HepG2 (cell line): ENCODE data around the gene MPP3. TPM values are rescaled to one million over a fixed set of nuclear protein-coding genes. Genes with fewer than 3 reads are reported as not detected.
"Not testable (repeated sequence)": the region's sequence is repeated elsewhere in the genome, so short reads cannot be mapped to it uniquely, and the experiment has no call there.

ENCODE experiments used
- ATAC-seq: fragments of 200-7000 bp; cut with Tn5 transposase; 3 replicates; pipeline ENCODE4 v1.9.1; 2020; ENCODE audit warnings: mild to moderate bottlenecking, moderate library complexity
- BruUV-seq: library from RNA; stranded (reverse); fragments of 400-500 nt; replicated peaks from 2 replicates; lab custom pipeline; 2021; lab: Mats Ljungman, UMichigan
- CTCF ChIA-PET: fragments of 300-600 bp; formaldehyde crosslinking; extraction: SDS; loops from one replicate; lab custom pipeline; 2021; ENCODE audit warnings: low total read pairs, inconsistent platforms, low intra/inter-chr PET ratio; lab: Yijun Ruan, JAX
- POLR2A ChIA-PET: fragments of 350-600 bp; sonication (Branson Sonifier 250); formaldehyde crosslinking; loops from one replicate; lab custom pipeline; 2020; ENCODE audit warnings: antibody characterized with exemption, inconsistent platforms; lab: Yijun Ruan, JAX
- DNase-seq: peaks from one replicate; pipeline ENCODE4 v3.0.0-alpha.2; 2015; ENCODE audit warnings: low spot score
- FAIRE-seq: peaks from 3 replicates; lab custom pipeline; 2011; peaks lifted over from hg19 to GRCh38; lab: Jason Lieb, UNC
- H2AFZ ChIP-seq: one replicate; pipeline ENCODE4 v1.6.1; 2011; ENCODE audit warnings: low read length, inconsistent platforms
- H3K27ac ChIP-seq: fragments of 300-600 bp; 3 replicates; pipeline ENCODE4 v1.8.0; 2011; ENCODE audit warnings: mixed run types, mild to moderate bottlenecking, mixed read lengths, low read length, inconsistent platforms; ENCODE audit not compliant: insufficient read depth; ENCODE audit errors: extremely low read length
- H3K27me3 ChIP-seq, 2 experiments: fragments of 200-600 bp in 1 of 2; 2 replicates in 1 of 2; 3 replicates in 1 of 2; pipeline versions ENCODE4 v1.6.0 to v1.8.0; 2011; ENCODE audit warnings: low read length in 2 of 2, mild to moderate bottlenecking in 2 of 2, moderate library complexity in 2 of 2, inconsistent platforms in 1 of 2; ENCODE audit not compliant: insufficient read depth in 2 of 2, control insufficient read depth in 1 of 2
- H3K36me3 ChIP-seq, 2 experiments: fragments of 200-600 bp in 1 of 2; replicated peaks in 1 of 2; 2 replicates in 1 of 2; 3 replicates in 1 of 2; pipeline versions ENCODE4 v1.5.1 to v1.8.0; 2011; ENCODE audit warnings: low read length in 2 of 2, inconsistent platforms in 1 of 2; ENCODE audit not compliant: insufficient read depth in 2 of 2, control insufficient read depth in 1 of 2
- H3K4me1 ChIP-seq: 2 replicates; pipeline ENCODE4 v1.5.1; 2012; ENCODE audit warnings: low read length, inconsistent platforms; ENCODE audit not compliant: insufficient read depth
- H3K4me2 ChIP-seq: 2 replicates; pipeline ENCODE4 v1.6.0; 2011; ENCODE audit warnings: low read depth, low read length, inconsistent platforms
- H3K4me3 ChIP-seq, 3 experiments: fragments of 200-600 bp in 1 of 3; sonication (generic), shearing (Covaris generic) in 1 of 3; replicated peaks in 1 of 3; 2 replicates each; pipeline ENCODE4 v1.5.1; 2011 to 2016; ENCODE audit warnings: low read length in 3 of 3, inconsistent platforms in 2 of 3, low read depth in 2 of 3, mild to moderate bottlenecking in 2 of 3, control low read depth in 1 of 3, mixed read lengths in 1 of 3; ENCODE audit not compliant: insufficient read depth in 1 of 3
- H3K79me2 ChIP-seq: one replicate; pipeline ENCODE4 v1.6.1; 2011; ENCODE audit warnings: low read length, inconsistent platforms; ENCODE audit not compliant: insufficient read depth
- H3K9ac ChIP-seq: 2 replicates; pipeline ENCODE4 v1.6.0; 2011; ENCODE audit warnings: mild to moderate bottlenecking, low read depth, low read length, inconsistent platforms; ENCODE audit not compliant: insufficient read depth
- H3K9me3 ChIP-seq: 2 replicates; pipeline ENCODE4 v1.5.1; 2012; ENCODE audit warnings: mild to moderate bottlenecking, low read length
- H4K20me1 ChIP-seq: 2 replicates; pipeline ENCODE4 v1.6.0; 2011; ENCODE audit warnings: inconsistent platforms, mild to moderate bottlenecking, low read length, moderate library complexity; ENCODE audit not compliant: insufficient read depth
- FOXA1 ChIP-seq, 2 experiments: fragments of 450-650 bp in 1 of 2; sonication (generic) in 1 of 2; formaldehyde crosslinking in 1 of 2; IDR thresholded peaks; 2 replicates each; pipeline versions ENCODE4 v1.4.0 to v1.6.1; 2016 to 2020; ENCODE audit warnings: missing genetic modification reagents in 1 of 2
- FOXA3 ChIP-seq: IDR thresholded peaks from 2 replicates; pipeline ENCODE4 v1.6.1; 2016; ENCODE audit warnings: missing genetic modification reagents, missing compliant biosample characterization
- FOXK1 ChIP-seq: sonication (generic); formaldehyde crosslinking; IDR thresholded peaks from 2 replicates; pipeline ENCODE4 v1.4.0; 2020; ENCODE audit warnings: low read depth, missing genetic modification reagents, borderline replicate concordance
- FOXO1 ChIP-seq: sonication (generic); formaldehyde crosslinking; IDR thresholded peaks from 2 replicates; pipeline ENCODE4 v1.4.0; 2020; ENCODE audit warnings: missing genetic modification reagents
- FOXP1 ChIP-seq, 2 experiments: fragments of 450-650 bp in 1 of 2; IDR thresholded peaks; 2 replicates each; pipeline ENCODE4 v1.6.1; 2017 to 2018; ENCODE audit warnings: antibody characterized with exemption in 1 of 2
- ZNF281 ChIP-seq: sonication (generic); formaldehyde crosslinking; IDR thresholded peaks from 2 replicates; pipeline ENCODE4 v1.4.0; 2020; ENCODE audit warnings: missing genetic modification reagents, borderline replicate concordance
- ZNF556 ChIP-seq: sonication (generic); formaldehyde crosslinking; IDR thresholded peaks from 2 replicates; pipeline ENCODE4 v1.4.0; 2020; ENCODE audit warnings: mild to moderate bottlenecking, missing genetic modification reagents, borderline replicate concordance
- WGBS: methylation state at CpG from one replicate; pipeline ENCODE4 v1.1.6; 2017; ENCODE audit warnings: low lambda C conversion rate; 5-methylcytosine and 5-hydroxymethylcytosine counted together
- in situ Hi-C: cut with HindIII; loops from 2 replicates; pipeline ENCODE4 v1.10.0; 2017; ENCODE audit warnings: low pct_unique_long_range_greater_than_20kb; ENCODE audit not compliant: extremely low pct_ligation_motif_present
- intact Hi-C: fragments of 100-400 bp; cut with micrococcal nuclease; formaldehyde crosslinking; loops from one replicate; pipeline ENCODE4 v1.10.0; 2022; ENCODE audit not compliant: unreplicated experiment
- polyA plus RNA-seq, 8 experiments: library from polyadenylated mRNA; depleted of rRNA in 3 of 8; stranded (reverse) in 7 of 8; unstranded in 1 of 8; fragments of >200 nt; fragmentation: Illumina TruSeq in 4 of 8; extraction: Trizol in 4 of 8; gene quantifications; 2 replicates each; pipeline versions ENCODE4 v1.2.1 to v1.2.3, GENCODE V29; 2011 to 2016; ENCODE audit warnings: low read depth in 4 of 8, missing spikeins in 1 of 8, mixed read lengths in 1 of 8; ENCODE audit not compliant: insufficient read depth in 1 of 8
- total RNA-seq, 5 experiments: library from RNA; depleted of rRNA; stranded (reverse); fragments of >200 nt; fragmentation: Illumina TruSeq; extraction: Trizol; gene quantifications; 2 replicates each; pipeline ENCODE4 v1.2.3, GENCODE V29; 2016; ENCODE audit warnings: low read depth in 1 of 5
- TF ChIP-seq, protein P1 (sequence below): sonication (generic); formaldehyde crosslinking; IDR thresholded peaks from 2 replicates; pipeline ENCODE4 v1.5.1; 2020; ENCODE audit warnings: mild to moderate bottlenecking, missing genetic modification reagents, moderate library complexity
- TF ChIP-seq, protein P2 (sequence below): IDR thresholded peaks from 2 replicates; pipeline ENCODE4 v1.4.0; 2020; ENCODE audit warnings: mild to moderate bottlenecking, missing genetic modification reagents

Gene MPP3
- total and polyA plus RNA-seq, 2 of the 13 experiments (the other 11 are each of a cell fraction or from before 2014, with no cell fraction given) = 0.91 to 1.8 TPM

DNA sequence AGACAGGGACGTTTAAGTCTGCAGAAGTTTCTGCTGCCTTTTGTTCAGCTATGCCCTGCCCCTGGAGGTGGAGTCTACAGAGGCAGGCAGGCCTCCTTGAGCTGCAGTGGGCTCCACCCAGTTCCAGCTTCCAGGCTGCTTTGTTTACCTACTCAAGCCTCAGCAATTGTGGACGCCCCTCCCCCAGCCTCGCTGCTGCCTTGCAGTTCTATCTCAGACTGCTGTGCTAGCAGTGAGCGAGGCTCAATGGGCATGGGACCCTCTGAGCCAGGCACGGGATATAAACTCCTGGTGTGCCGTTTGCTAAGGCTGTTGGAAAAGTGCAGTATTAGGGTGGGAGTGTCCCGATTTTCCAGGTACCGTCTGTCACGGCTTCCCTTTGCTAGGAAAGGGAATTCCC, 34.9 kb downstream of the MPP3 start:
- DNase-seq; in situ Hi-C loops; H3K9ac ChIP-seq; H3K36me3 ChIP-seq; H2AFZ ChIP-seq; H3K27me3 ChIP-seq; H3K4me3 ChIP-seq; H4K20me1 ChIP-seq; H3K79me2 ChIP-seq; intact Hi-C loops; POLR2A ChIA-PET; FAIRE-seq; H3K9me3 ChIP-seq; ATAC-seq; CTCF ChIA-PET; BruUV-seq; H3K27ac ChIP-seq; TF ChIP-seq FOXP1, FOXA1 (IDR thresholded peaks at IDR 0.05): not testable (repeated sequence)
- TF ChIP-seq FOXP1 (CRISPR knock-in tag; IDR thresholded peaks at IDR 0.05) (peak; percentile 26; the same call in 1 of the 2 replicates), FOXA3 (CRISPR knock-in tag) (peak; percentile 34; the same call in 1 of the 2 replicates), FOXO1 (CRISPR knock-in tag) (0 out of 2 replicates have a peak, but pooled peaks have one; percentile 14), FOXA1 (CRISPR knock-in tag; IDR thresholded peaks at IDR 0.05) (peak; percentile 74), ZNF281 (CRISPR knock-in tag) (peak; percentile 87), FOXK1 (peak; percentile 22; the same call in 1 of the 2 replicates), ZNF556 (0 out of 2 replicates have a peak, but pooled peaks have one; percentile 26)
- TF ChIP-seq, protein P1, sequence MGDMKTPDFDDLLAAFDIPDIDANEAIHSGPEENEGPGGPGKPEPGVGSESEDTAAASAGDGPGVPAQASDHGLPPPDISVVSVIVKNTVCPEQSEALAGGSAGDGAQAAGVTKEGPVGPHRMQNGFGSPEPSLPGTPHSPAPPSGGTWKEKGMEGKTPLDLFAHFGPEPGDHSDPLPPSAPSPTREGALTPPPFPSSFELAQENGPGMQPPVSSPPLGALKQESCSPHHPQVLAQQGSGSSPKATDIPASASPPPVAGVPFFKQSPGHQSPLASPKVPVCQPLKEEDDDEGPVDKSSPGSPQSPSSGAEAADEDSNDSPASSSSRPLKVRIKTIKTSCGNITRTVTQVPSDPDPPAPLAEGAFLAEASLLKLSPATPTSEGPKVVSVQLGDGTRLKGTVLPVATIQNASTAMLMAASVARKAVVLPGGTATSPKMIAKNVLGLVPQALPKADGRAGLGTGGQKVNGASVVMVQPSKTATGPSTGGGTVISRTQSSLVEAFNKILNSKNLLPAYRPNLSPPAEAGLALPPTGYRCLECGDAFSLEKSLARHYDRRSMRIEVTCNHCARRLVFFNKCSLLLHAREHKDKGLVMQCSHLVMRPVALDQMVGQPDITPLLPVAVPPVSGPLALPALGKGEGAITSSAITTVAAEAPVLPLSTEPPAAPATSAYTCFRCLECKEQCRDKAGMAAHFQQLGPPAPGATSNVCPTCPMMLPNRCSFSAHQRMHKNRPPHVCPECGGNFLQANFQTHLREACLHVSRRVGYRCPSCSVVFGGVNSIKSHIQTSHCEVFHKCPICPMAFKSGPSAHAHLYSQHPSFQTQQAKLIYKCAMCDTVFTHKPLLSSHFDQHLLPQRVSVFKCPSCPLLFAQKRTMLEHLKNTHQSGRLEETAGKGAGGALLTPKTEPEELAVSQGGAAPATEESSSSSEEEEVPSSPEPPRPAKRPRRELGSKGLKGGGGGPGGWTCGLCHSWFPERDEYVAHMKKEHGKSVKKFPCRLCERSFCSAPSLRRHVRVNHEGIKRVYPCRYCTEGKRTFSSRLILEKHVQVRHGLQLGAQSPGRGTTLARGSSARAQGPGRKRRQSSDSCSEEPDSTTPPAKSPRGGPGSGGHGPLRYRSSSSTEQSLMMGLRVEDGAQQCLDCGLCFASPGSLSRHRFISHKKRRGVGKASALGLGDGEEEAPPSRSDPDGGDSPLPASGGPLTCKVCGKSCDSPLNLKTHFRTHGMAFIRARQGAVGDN (CRISPR knock-in tag) = peak; percentile 25; the same call in 1 of the 2 replicates
- TF ChIP-seq, protein P2, sequence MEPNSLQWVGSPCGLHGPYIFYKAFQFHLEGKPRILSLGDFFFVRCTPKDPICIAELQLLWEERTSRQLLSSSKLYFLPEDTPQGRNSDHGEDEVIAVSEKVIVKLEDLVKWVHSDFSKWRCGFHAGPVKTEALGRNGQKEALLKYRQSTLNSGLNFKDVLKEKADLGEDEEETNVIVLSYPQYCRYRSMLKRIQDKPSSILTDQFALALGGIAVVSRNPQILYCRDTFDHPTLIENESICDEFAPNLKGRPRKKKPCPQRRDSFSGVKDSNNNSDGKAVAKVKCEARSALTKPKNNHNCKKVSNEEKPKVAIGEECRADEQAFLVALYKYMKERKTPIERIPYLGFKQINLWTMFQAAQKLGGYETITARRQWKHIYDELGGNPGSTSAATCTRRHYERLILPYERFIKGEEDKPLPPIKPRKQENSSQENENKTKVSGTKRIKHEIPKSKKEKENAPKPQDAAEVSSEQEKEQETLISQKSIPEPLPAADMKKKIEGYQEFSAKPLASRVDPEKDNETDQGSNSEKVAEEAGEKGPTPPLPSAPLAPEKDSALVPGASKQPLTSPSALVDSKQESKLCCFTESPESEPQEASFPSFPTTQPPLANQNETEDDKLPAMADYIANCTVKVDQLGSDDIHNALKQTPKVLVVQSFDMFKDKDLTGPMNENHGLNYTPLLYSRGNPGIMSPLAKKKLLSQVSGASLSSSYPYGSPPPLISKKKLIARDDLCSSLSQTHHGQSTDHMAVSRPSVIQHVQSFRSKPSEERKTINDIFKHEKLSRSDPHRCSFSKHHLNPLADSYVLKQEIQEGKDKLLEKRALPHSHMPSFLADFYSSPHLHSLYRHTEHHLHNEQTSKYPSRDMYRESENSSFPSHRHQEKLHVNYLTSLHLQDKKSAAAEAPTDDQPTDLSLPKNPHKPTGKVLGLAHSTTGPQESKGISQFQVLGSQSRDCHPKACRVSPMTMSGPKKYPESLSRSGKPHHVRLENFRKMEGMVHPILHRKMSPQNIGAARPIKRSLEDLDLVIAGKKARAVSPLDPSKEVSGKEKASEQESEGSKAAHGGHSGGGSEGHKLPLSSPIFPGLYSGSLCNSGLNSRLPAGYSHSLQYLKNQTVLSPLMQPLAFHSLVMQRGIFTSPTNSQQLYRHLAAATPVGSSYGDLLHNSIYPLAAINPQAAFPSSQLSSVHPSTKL = 0 out of 2 replicates have a peak, but pooled peaks have one; percentile 45
- Histone ChIP-seq H3K4me1 (peaks cover 43% of the 10 kb centered on the region), H3K4me2 (peak overlapping the region; percentile 36; the same call in 1 of the 2 replicates)
- 31% methylated on average over 6 of the region's 9 CpGs for WGBS
